Measurements from ENCODE around the gene MDFIC. TPM values are rescaled to one million over a fixed set of nuclear protein-coding genes. Genes with fewer than 3 reads are reported as not detected.

MDFIC gene
- total RNA-seq, 1 donor from 2014 or later = 39.0 TPM

DNA sequence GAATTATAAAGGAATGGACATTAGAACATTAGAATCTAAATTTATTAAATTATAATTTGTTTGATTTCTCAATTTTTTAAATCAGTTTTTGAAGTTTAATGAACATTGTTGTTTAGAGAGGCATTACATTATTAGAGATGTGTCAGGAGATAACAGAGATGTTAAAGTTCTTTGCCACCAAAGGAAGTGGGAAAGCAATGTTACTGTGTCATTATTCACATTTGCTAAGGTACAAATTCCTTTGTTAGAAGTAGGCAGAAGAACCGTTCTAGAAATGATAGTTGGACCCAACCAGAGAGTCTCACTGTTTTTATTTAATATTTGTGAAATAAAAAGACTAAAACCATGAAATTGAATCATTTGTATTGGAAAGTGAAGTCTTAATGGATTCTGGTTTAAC, 92.9 kb downstream of the MDFIC start:
- Histone ChIP-seq H3K9me3 (no peaks in the 10 kb centered on the region), H3K4me3 (no peak overlapping the region), H3K36me3 (no peaks in the 10 kb centered on the region), H3K27ac (no peak overlapping the region), H3K4me1 (peaks cover 5% of the 10 kb centered on the region), H3K27me3 (no peaks in the 10 kb centered on the region)
- DNase-seq (no peak), ATAC-seq (no peak)
- intact Hi-C loops (cut with DNase I) = no loop called here
- TF ChIP-seq, protein P1, sequence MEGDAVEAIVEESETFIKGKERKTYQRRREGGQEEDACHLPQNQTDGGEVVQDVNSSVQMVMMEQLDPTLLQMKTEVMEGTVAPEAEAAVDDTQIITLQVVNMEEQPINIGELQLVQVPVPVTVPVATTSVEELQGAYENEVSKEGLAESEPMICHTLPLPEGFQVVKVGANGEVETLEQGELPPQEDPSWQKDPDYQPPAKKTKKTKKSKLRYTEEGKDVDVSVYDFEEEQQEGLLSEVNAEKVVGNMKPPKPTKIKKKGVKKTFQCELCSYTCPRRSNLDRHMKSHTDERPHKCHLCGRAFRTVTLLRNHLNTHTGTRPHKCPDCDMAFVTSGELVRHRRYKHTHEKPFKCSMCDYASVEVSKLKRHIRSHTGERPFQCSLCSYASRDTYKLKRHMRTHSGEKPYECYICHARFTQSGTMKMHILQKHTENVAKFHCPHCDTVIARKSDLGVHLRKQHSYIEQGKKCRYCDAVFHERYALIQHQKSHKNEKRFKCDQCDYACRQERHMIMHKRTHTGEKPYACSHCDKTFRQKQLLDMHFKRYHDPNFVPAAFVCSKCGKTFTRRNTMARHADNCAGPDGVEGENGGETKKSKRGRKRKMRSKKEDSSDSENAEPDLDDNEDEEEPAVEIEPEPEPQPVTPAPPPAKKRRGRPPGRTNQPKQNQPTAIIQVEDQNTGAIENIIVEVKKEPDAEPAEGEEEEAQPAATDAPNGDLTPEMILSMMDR (IDR thresholded peaks at IDR 0.05) = no peak

DNA sequence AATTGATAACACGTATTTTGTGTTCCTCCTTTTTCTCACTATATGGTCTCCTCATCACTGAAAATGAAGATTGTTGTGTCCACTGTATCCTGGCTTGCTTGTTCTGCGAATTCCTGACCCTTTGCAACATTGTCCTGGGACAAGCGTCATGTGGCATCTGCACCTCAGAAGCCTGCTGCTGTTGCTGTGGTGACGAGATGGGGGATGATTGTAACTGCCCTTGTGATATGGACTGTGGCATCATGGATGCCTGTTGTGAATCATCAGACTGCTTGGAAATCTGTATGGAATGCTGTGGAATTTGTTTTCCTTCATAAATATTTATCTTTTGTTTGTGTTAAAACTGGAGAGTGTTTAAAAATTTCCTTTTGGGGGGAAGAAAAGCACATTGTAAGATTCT, 93.7 kb downstream of the MDFIC start:
- H3K4me3 ChIP-seq = no peak overlapping the region
- H3K36me3 ChIP-seq = no peaks in the 10 kb centered on the region
- H3K4me1 ChIP-seq = no peaks in the 10 kb centered on the region
- no peak overlapping the region for H3K27ac ChIP-seq
- no peaks in the 10 kb centered on the region for H3K9me3 ChIP-seq
- TF ChIP-seq, protein P1 (IDR thresholded peaks at IDR 0.05) = no peak
- DNase-seq = no peak
- ATAC-seq = no peak
- H3K27me3 ChIP-seq = no peaks in the 10 kb centered on the region
- intact Hi-C loops (cut with DNase I) = no loop called here

DNA sequence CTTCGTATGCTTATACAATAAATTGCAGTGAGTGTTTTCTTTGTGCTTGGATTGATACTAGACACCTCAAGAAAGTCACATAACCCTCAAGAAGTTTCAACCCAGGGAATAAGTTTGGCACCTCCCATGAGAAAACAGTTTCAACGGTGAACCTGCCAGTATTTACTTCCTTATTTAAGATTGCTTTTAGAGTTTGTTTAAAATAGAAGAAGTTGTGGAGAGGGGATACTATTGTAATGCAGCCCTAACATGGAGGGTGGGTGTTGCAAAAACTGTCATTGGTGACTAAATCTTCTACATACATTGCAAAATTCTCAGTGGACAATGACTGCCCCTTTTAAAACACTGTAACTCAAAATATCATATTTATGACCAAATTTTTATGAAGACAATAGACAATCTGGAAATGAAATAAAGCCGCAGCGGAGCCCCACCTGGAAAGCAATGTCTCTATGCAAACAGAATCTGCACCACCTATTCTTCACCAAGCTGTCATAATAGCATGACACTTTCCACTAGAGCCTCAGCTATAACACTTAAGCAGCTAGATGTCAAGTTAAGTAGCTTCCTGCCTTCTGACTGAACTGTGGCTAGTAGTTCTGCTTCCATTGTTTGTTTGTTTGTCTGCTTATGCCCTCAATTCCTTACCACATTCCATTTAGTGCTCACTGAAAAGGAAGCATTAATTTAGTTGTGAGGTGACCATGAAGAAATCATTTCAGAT, 98.2 kb downstream of the MDFIC start:
- no peak overlapping the region for H3K27ac ChIP-seq
- no peaks in the 10 kb centered on the region for H3K4me1 ChIP-seq
- intact Hi-C loops (cut with DNase I) = no loop called here
- no peak for DNase-seq
- no peaks in the 10 kb centered on the region for H3K36me3 ChIP-seq
- TF ChIP-seq, protein P1 (IDR thresholded peaks at IDR 0.05) = no peak
- no peaks in the 10 kb centered on the region for H3K27me3 ChIP-seq
- no peaks in the 10 kb centered on the region for H3K9me3 ChIP-seq
- no peak overlapping the region for H3K4me3 ChIP-seq
- peak; percentile 58 for ATAC-seq

DNA sequence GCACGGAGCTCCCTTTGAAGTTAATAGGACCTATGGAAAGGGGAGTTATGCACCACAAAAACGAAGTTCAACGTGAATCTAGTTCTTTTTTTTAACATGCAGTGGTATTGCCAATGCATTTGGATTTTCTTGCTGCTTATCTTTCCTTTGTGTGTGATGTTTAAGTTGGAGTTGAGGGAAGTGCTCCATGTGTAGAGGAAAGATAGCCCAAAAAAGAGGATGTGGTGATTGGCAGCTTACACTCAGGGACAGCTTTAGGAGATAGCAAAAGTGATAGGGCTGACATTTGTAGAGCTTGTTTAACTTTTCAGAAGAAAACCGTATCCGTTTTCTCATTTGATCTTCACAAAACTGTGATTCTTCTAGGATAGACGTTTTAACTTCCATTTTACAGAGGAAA, 101.3 kb downstream of the MDFIC start:
- H3K4me3 ChIP-seq = no peak overlapping the region

DNA sequence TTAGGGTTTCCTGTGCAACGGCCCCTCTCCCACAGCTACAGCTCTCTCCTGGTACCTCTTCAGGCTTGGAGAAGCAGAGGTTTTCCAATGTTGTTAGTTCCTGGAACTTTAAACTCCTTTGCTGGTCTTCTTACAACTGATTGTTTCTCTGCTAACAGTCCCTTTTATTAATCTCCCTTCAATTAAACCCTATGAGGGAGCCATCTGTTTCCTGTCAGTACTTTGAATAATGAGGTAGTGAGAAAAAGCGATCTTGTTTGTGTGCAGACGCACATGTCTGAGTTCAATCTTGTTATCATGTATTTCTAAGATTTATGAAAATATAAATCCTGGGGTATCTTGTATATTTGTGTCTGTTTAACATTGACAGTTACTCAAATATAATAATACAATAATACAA, 102.4 kb downstream of the MDFIC start:
- intact Hi-C loops (cut with DNase I) = no loop called here
- H3K27ac ChIP-seq = no peak overlapping the region
- H3K36me3 ChIP-seq = no peaks in the 10 kb centered on the region
- TF ChIP-seq, protein P1 (IDR thresholded peaks at IDR 0.05) = no peak
- no peaks in the 10 kb centered on the region for H3K27me3 ChIP-seq
- no peak for DNase-seq
- H3K4me3 ChIP-seq = no peak overlapping the region
- no peak for ATAC-seq
- H3K4me1 ChIP-seq = no peaks in the 10 kb centered on the region
- no peaks in the 10 kb centered on the region for H3K9me3 ChIP-seq

More for the DNA sequence above, 101.3 kb downstream of the MDFIC start:
- intact Hi-C loops (cut with DNase I) = no loop called here
- H3K36me3 ChIP-seq = no peaks in the 10 kb centered on the region
- TF ChIP-seq, protein P1 (IDR thresholded peaks at IDR 0.05) = no peak
- H3K27ac ChIP-seq = no peak overlapping the region
- H3K9me3 ChIP-seq = no peaks in the 10 kb centered on the region
- DNase-seq (no peak), ATAC-seq (no peak)
- H3K27me3 ChIP-seq = no peaks in the 10 kb centered on the region
- no peaks in the 10 kb centered on the region for H3K4me1 ChIP-seq
